ENCODE measurements around the gene C12orf75. TPM values are rescaled to one million over a fixed set of nuclear protein-coding genes. Genes with fewer than 3 reads are reported as not detected.
A peak's percentile ranks its signal among the peaks of the same experiment; 100 is the strongest.

C12orf75 gene
- total RNA-seq, 2 experiments from 2014 or later: 16.7 to 17.0 TPM

GRCh38 chr12:105419606-105420005 lies 89.1 kb downstream of the C12orf75 start:
- TF ChIP-seq CTCF (IDR thresholded peaks at IDR 0.05): no peak
- Histone ChIP-seq H3K9me3 (ENCODE audit: control insufficient read depth in 1 of 2, insufficient read depth in 1 of 2, low read length in 2 of 2) (no peaks in the 10 kb centered on the region), H3K4me1 (ENCODE audit: insufficient read depth, low read length) (no peaks in the 10 kb centered on the region), H3K27me3 (ENCODE audit: control insufficient read depth in 1 of 2, insufficient read depth in 2 of 2, low read length in 2 of 2) (no peaks in the 10 kb centered on the region), H3K36me3 (ENCODE audit: insufficient read depth, low read length) (no peaks in the 10 kb centered on the region), H3K27ac (ENCODE audit: low read depth in 1 of 2, low read length in 2 of 2) (no peak overlapping the region), H3K4me3 (ENCODE audit: low read length) (no peak overlapping the region)
- CTCF ChIA-PET: no interaction called here
- ATAC-seq (ENCODE audit: poor library complexity) (no peak), DNase-seq (no peak)
- peaks cover 6% of the 10 kb centered on the region for H3K27me3 Mint-ChIP-seq
- intact Hi-C loops (cut with DNase I, micrococcal nuclease): loop anchor here (1.0 to 10.0 kb wide), 4 partner anchors 716 to 1505 kb away; no protein-coding TSS in a partner anchor
- H3K27ac Mint-ChIP-seq: no peak overlapping the region
- no peaks in the 10 kb centered on the region for H3K9me3 Mint-ChIP-seq
- POLR2A ChIA-PET: no interaction called here
- no peak overlapping the region for H3K4me3 Mint-ChIP-seq
- H3K4me1 Mint-ChIP-seq (ENCODE audit: low read depth): no peaks in the 10 kb centered on the region
- H3K36me3 Mint-ChIP-seq (ENCODE audit: low read depth): no peaks in the 10 kb centered on the region

- H3K4me1 ChIP-seq (ENCODE audit: insufficient read depth, low read length): no peaks in the 10 kb centered on the region
- Mint-ChIP-seq H3K4me1 (ENCODE audit: low read depth) (no peaks in the 10 kb centered on the region), H3K36me3 (ENCODE audit: low read depth) (no peaks in the 10 kb centered on the region), H3K4me3 (no peak overlapping the region), H3K27ac (no peak overlapping the region), H3K9me3 (no peaks in the 10 kb centered on the region), H3K27me3 (peaks cover 6% of the 10 kb centered on the region)
- no peak overlapping the region for H3K4me3 ChIP-seq (ENCODE audit: low read length)
- DNase-seq (no peak), ATAC-seq (ENCODE audit: poor library complexity) (no peak)
- no peaks in the 10 kb centered on the region for H3K36me3 ChIP-seq (ENCODE audit: insufficient read depth, low read length)
- H3K27me3 ChIP-seq (ENCODE audit: control insufficient read depth in 1 of 2, insufficient read depth in 2 of 2, low read length in 2 of 2): no peaks in the 10 kb centered on the region
- H3K9me3 ChIP-seq (ENCODE audit: control insufficient read depth in 1 of 2, insufficient read depth in 1 of 2, low read length in 2 of 2): no peaks in the 10 kb centered on the region
- intact Hi-C loops (cut with DNase I, micrococcal nuclease): loop anchor here (1.0 to 10.0 kb wide), 4 partner anchors 715 to 1505 kb away; no protein-coding TSS in a partner anchor
- H3K27ac ChIP-seq (ENCODE audit: low read depth in 1 of 2, low read length in 2 of 2): no peak overlapping the region
- POLR2A ChIA-PET: no interaction called here
- CTCF ChIA-PET: interaction anchor here (0.7 to 1.5 kb wide), 5 partner anchors 10 to 717 kb away, joined by 3 read pairs; no protein-coding TSS in a partner anchor
- TF ChIP-seq CTCF (IDR thresholded peaks at IDR 0.05): no peak
Observed at GRCh38 chr12:105420046-105420445, 89.6 kb downstream of the C12orf75 start.

GRCh38 chr12:105420659-105421240 lies 90.3 kb downstream of the C12orf75 start:
- H3K9me3 Mint-ChIP-seq: no peaks in the 10 kb centered on the region
- ATAC-seq (ENCODE audit: poor library complexity): peak; percentile 55
- Histone ChIP-seq H3K4me1 (ENCODE audit: insufficient read depth, low read length) (no peaks in the 10 kb centered on the region), H3K36me3 (ENCODE audit: insufficient read depth, low read length) (no peaks in the 10 kb centered on the region), H3K27me3 (ENCODE audit: control insufficient read depth in 1 of 2, insufficient read depth in 2 of 2, low read length in 2 of 2) (no peaks in the 10 kb centered on the region), H3K9me3 (ENCODE audit: control insufficient read depth in 1 of 2, insufficient read depth in 1 of 2, low read length in 2 of 2) (no peaks in the 10 kb centered on the region), H3K4me3 (ENCODE audit: low read length) (no peak overlapping the region), H3K27ac (ENCODE audit: low read depth in 1 of 2, low read length in 2 of 2) (no peak overlapping the region)
- intact Hi-C loops (cut with DNase I, micrococcal nuclease): loop anchor here (1.0 to 10.0 kb wide), 4 partner anchors 715 to 1504 kb away; no protein-coding TSS in a partner anchor
- CTCF ChIA-PET: interaction anchor here (0.7 to 1.5 kb wide), 6 partner anchors 9 to 803 kb away, joined by 3 read pairs; no protein-coding TSS in a partner anchor
- H3K36me3 Mint-ChIP-seq (ENCODE audit: low read depth): no peaks in the 10 kb centered on the region
- peak; percentile 26 to 71 (median 44) for DNase-seq
- H3K27me3 Mint-ChIP-seq: peaks cover under 1% of the 10 kb centered on the region
- H3K4me3 Mint-ChIP-seq: no peak overlapping the region
- TF ChIP-seq CTCF (IDR thresholded peaks at IDR 0.05): peak; percentile 88
- H3K4me1 Mint-ChIP-seq (ENCODE audit: low read depth): no peaks in the 10 kb centered on the region
- POLR2A ChIA-PET: interaction anchor here (0.6 kb wide), 1 partner anchor 11 kb away, joined by 5 read pairs; no protein-coding TSS in a partner anchor
- no peak overlapping the region for H3K27ac Mint-ChIP-seq

Other genes starting within 250 kb of the C12orf75 start
- under 1 TPM in 1 of 2 experiments, not detected in 1; 0.03 TPM for gene ALDH1L2, start 246.2 kb upstream of the C12orf75 start, total RNA-seq
- gene WASHC4, start 223.0 kb upstream of the C12orf75 start, total RNA-seq: 10 to 100 TPM; 32.5 to 33.6 TPM
- gene APPL2, start 94.5 kb upstream of the C12orf75 start, total RNA-seq: 10 to 100 TPM; 58.8 to 59.9 TPM

Data from CD4-positive, alpha-beta T cell (primary cell).